Coronary artery (tissue), 2 donors: ENCODE measurements around the gene MRPL40.

ENCODE experiments used
- DNase-seq: peaks from one replicate; pipeline ENCODE4 v3.0.0-alpha.2; 2017; ENCODE audit warnings: low spot score
- H3K27ac ChIP-seq, 2 donors: fragments of 200-600 bp; sonication (generic); one replicate each; pipeline ENCODE4 v1.5.1; 2016 to 2019
- H3K4me3 ChIP-seq: fragments of 200-600 bp; sonication (generic); 2 replicates; pipeline ENCODE4 v1.5.1; 2016; ENCODE audit warnings: mild to moderate bottlenecking, moderate library complexity
- TF ChIP-seq, protein P1 (sequence below): fragments of 200-600 bp; sonication (generic); IDR thresholded peaks from one replicate; pipeline ENCODE4 v1.5.1; 2019; ENCODE audit warnings: antibody characterized with exemption

MRPL40 gene

DNA sequence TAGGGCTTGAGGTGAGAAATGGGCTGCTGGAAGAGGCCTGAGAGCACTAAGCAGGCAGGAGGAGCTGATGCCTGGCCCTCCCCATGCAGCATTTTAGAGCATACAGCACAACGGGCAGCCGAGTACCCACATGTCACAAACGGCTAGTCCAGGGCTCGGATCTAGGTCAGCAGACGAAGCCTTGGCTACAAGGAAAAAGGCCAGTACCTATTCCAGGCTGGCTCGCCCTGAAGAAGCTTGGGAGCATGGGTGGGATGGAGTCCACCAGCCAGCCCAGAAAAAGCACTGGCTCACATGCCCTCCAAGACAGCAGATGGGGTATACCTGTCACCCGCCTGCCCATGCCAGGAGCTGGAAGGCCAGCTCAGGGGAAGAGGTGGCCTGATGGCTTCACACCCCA, 37.1 kb downstream of the MRPL40 start:
- Histone ChIP-seq H3K4me3 (no peak overlapping the region), H3K27ac (no peak overlapping the region)
- TF ChIP-seq, protein P1, sequence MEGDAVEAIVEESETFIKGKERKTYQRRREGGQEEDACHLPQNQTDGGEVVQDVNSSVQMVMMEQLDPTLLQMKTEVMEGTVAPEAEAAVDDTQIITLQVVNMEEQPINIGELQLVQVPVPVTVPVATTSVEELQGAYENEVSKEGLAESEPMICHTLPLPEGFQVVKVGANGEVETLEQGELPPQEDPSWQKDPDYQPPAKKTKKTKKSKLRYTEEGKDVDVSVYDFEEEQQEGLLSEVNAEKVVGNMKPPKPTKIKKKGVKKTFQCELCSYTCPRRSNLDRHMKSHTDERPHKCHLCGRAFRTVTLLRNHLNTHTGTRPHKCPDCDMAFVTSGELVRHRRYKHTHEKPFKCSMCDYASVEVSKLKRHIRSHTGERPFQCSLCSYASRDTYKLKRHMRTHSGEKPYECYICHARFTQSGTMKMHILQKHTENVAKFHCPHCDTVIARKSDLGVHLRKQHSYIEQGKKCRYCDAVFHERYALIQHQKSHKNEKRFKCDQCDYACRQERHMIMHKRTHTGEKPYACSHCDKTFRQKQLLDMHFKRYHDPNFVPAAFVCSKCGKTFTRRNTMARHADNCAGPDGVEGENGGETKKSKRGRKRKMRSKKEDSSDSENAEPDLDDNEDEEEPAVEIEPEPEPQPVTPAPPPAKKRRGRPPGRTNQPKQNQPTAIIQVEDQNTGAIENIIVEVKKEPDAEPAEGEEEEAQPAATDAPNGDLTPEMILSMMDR: no peak
- no peak for DNase-seq

DNA sequence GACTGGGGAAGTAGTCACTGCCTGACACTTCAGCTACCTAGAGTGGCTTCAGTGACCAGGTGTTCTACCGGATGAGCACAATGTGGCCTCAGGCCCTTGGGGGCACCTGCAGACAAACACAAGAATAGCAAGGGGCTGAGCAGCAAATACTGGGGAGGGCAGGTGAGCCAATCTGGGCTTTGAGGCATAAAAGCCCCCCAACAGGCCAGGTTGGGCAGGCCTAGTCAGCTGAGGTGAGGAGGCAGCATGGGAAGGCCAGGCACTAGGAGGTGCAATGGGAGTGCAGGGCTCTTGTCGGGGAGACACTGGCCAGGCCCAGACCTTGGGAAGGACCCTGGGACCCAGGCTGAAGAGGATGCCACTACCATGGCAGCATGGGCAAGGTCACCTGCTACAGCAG, 37.7 kb downstream of the MRPL40 start:
- TF ChIP-seq, protein P1: no peak
- no peak for DNase-seq
- no peak overlapping the region for H3K27ac ChIP-seq
- no peak overlapping the region for H3K4me3 ChIP-seq

DNA sequence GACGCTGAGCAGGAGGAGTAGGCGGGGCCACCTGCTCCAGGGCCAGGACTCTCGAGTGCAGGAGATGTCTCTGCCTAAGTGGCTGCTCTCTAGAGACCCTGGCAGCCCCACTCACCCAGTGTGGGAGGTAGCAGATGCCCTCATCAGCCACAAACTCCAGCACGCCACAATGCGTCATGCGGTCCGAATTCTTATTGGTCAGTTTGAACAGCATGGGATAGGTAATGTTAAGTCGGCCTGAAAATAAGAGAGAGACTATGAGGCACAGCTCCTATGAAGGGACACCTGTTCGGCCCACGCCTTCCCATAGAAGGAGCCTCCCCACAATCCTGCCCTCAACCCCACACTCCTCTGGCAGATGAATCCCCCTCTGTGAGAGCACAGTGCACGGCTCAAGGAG, 39.2 kb downstream of the MRPL40 start:
- no peak overlapping the region for H3K27ac ChIP-seq
- no peak for DNase-seq
- H3K4me3 ChIP-seq: no peak overlapping the region
- TF ChIP-seq, protein P1: no peak

DNA sequence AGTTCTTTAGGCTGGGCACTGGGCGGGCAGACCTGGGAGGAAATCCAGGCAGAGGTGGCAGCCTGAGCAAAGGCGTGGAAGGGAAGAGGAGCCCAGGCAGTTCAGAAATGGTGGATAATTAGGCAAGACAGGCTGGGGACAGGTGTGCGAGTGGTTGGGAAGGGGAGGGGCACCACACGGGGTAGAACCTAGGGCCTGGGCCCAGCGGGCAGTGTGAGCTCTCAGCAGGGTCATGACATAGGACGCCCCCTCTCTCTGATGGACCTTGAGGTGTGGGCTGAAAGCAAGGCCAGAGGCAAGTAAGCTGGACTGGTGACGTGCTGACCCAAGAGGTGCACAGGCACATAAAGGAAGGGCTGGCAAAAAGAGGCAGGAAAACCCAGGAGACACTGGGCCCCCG, 39.9 kb downstream of the MRPL40 start:
- Histone ChIP-seq H3K4me3 (no peak overlapping the region), H3K27ac (no peak overlapping the region)
- TF ChIP-seq, protein P1: no peak
- DNase-seq: no peak

DNA sequence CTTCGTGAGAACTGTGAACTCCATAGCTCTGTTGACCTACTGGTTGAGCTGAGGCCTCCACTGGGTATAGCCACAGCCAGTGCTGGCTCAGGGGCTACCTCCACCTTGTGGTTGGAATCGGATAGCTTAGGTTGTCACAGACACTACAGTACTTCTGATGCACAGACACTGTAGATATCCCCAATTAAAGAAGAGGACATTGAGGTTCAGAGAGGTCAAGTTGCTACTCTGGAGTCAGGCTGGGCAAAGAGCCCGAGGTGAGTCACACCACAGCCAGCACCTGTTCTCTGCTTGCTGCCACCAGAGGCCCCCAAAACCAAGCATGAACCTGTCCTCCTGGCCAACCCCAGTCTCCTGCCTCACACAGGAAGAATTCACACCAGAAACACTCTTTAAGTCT, 41.2 kb downstream of the MRPL40 start:
- Histone ChIP-seq H3K27ac (no peak overlapping the region), H3K4me3 (no peak overlapping the region)
- DNase-seq: no peak
- TF ChIP-seq, protein P1: no peak

DNA sequence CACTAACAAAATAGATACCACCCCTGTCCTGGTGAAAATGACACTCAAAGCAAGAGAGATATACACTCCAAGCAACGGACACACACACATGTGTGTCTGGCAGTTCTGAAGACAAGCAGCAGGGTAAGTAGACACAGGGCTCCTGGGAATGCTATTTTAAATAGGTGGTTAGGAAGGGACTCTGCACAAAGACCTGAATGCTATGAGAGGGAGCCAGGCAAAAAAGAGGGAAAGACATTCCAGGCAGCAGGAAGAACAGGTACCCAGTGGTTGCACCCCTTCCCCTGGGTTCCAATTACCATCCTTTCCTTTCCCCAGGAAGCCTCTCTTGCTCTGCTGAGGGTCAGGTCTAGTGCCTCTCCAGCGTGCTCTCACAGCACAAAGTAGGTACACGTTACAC, 43.7 kb downstream of the MRPL40 start:
- H3K27ac ChIP-seq: no peak overlapping the region
- TF ChIP-seq, protein P1: no peak
- no peak overlapping the region for H3K4me3 ChIP-seq
- no peak for DNase-seq

DNA sequence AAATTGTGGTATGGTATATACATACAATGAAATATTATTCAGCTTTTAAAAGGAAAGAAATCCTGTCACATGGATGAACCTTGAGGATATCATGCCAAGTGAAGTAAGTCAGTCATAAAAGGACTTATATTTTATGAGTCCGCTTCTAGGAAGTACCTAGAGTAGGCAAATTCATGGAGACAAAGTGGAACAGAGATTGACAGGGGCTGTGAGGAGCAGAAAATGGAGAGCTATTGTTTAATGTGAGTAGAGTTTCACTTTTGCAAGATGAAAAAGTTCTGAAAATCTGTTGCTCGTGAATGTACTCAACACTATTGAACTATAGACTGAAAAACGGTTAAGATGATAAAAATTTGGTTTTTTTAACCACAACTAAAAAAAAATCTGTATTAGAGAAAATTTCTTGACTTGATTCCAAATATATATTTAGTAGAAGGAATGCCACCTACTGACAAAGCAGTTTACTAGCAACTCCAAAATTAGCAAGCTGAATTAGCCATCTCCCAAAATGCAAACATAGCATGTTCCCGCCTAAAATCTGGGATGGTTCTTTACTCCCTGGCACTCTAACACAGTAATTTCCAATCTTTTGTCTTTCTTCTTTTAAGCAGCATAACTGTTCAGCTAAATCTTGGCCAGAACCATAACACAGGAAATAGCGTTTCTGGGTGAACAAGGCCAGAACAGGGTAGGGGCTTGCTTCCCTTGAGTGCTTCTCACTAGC, 45.1 kb downstream of the MRPL40 start:
- TF ChIP-seq, protein P1: peak; percentile 9
- peak overlapping the region; percentile 99 for H3K4me3 ChIP-seq
- DNase-seq: no peak
- H3K27ac ChIP-seq: peak overlapping the region; percentile 87 to 92
